Measurements from ENCODE around the gene SYMPK. TPM values are rescaled to one million over a fixed set of nuclear protein-coding genes. Genes with fewer than 3 reads are reported as not detected.

Gene SYMPK
- total RNA-seq, 2 donors from 2014 or later, result 16.4 to 20.6 TPM

DNA sequence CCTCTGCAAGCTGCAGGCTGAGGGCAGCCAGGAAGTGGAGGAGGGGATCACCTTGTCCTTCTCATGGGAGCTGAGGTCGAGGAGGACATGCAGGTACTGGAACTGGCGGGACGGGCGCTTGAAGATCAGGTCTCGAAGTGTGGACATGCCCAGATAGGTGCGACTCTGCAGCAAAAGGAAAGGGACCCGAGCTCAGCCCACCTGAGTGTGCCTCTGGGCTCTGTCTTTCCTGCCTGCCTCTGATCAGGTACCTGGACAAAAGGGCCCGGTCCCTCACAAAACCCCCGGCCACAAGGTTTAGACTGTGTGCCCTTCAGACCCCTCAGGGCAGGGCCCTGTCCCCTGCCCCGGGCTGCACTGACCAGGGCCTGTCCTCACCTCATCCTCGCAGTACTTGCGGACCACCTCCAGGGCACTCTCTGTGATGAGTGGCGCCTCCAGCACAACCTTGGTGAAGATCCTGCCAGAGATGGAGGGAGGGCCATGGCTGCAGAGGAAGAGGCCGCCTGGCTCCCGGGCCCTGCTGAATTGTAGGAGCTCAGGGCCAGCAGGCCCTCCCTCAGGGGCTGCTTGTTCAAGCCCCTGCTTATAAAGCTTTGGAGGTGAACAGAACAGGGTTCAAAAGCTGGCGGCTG is 35.4 kb downstream of the SYMPK start:
- peaks cover 99% of the 10 kb centered on the region for H3K36me3 ChIP-seq
- H3K9me3 ChIP-seq, result no peaks in the 10 kb centered on the region
- TF ChIP-seq, protein P1, sequence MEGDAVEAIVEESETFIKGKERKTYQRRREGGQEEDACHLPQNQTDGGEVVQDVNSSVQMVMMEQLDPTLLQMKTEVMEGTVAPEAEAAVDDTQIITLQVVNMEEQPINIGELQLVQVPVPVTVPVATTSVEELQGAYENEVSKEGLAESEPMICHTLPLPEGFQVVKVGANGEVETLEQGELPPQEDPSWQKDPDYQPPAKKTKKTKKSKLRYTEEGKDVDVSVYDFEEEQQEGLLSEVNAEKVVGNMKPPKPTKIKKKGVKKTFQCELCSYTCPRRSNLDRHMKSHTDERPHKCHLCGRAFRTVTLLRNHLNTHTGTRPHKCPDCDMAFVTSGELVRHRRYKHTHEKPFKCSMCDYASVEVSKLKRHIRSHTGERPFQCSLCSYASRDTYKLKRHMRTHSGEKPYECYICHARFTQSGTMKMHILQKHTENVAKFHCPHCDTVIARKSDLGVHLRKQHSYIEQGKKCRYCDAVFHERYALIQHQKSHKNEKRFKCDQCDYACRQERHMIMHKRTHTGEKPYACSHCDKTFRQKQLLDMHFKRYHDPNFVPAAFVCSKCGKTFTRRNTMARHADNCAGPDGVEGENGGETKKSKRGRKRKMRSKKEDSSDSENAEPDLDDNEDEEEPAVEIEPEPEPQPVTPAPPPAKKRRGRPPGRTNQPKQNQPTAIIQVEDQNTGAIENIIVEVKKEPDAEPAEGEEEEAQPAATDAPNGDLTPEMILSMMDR (IDR thresholded peaks at IDR 0.05), result no peak
- no peak overlapping the region for H3K4me3 ChIP-seq
- H3K4me1 ChIP-seq, result no peaks in the 10 kb centered on the region
- no peak for DNase-seq (ENCODE audit: low spot score)
- H3K27me3 ChIP-seq, result no peaks in the 10 kb centered on the region
- no peak overlapping the region for H3K27ac ChIP-seq

DNA sequence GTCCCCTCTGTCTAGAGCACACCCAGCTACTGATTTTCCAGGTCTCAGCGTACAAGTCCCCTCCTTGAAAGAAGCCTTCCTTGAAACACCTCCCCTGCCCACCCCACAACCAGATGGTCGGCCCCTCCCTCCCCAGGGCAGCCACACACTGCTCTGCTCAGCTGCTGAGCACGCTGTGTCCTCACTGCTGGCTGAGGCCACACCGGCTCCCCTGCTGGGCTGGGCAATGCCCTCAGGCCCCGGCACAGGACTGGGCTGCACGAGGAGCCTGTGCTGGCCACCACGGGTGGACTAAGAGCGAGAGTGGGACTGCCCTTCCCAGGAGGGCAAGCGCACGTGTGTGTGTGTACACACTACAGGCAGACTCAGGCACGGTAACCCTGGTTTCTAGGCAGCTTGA is 36.0 kb downstream of the SYMPK start:
- TF ChIP-seq, protein P1 (IDR thresholded peaks at IDR 0.05), result no peak
- no peaks in the 10 kb centered on the region for H3K27me3 ChIP-seq
- H3K4me1 ChIP-seq, result no peaks in the 10 kb centered on the region
- peaks cover 95% of the 10 kb centered on the region for H3K36me3 ChIP-seq
- no peaks in the 10 kb centered on the region for H3K9me3 ChIP-seq
- no peak overlapping the region for H3K27ac ChIP-seq
- H3K4me3 ChIP-seq, result no peak overlapping the region
- DNase-seq (ENCODE audit: low spot score), result no peak

GRCh38 chr19:45825917-45826893 is 36.7 kb downstream of the SYMPK start:
- no peak overlapping the region for H3K27ac ChIP-seq
- no peak for DNase-seq (ENCODE audit: low spot score)
- H3K4me1 ChIP-seq, result no peaks in the 10 kb centered on the region
- no peaks in the 10 kb centered on the region for H3K9me3 ChIP-seq
- peaks cover 91% of the 10 kb centered on the region for H3K36me3 ChIP-seq
- H3K27me3 ChIP-seq, result no peaks in the 10 kb centered on the region
- H3K4me3 ChIP-seq, result no peak overlapping the region
- TF ChIP-seq, protein P1 (IDR thresholded peaks at IDR 0.05), result no peak

DNA sequence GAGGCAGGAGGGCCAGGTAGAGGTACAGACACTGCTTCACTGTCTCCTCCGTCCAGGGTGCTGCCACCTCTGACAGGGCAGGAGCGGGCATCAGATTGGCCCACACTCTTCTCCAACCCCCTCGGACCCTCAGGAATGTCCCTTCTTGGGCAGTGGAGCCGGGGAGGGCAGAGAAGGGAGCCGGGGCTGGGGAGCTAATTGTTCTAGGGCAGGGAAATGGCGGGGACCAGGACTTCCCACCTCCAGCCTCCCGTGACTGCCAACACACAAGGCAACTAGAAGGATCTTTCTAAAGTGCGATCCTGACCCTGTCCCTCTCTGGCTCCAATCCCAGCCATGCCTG is 37.7 kb downstream of the SYMPK start:
- H3K27ac ChIP-seq, result no peak overlapping the region
- H3K27me3 ChIP-seq, result no peaks in the 10 kb centered on the region
- H3K4me1 ChIP-seq, result no peaks in the 10 kb centered on the region
- no peak overlapping the region for H3K4me3 ChIP-seq
- no peaks in the 10 kb centered on the region for H3K9me3 ChIP-seq
- no peak for DNase-seq (ENCODE audit: low spot score)
- TF ChIP-seq, protein P1 (IDR thresholded peaks at IDR 0.05), result no peak
- peaks cover 91% of the 10 kb centered on the region for H3K36me3 ChIP-seq

- Histone ChIP-seq H3K4me1 (no peaks in the 10 kb centered on the region), H3K4me3 (no peak overlapping the region), H3K36me3 (peaks cover 91% of the 10 kb centered on the region), H3K27ac (no peak overlapping the region), H3K9me3 (no peaks in the 10 kb centered on the region), H3K27me3 (no peaks in the 10 kb centered on the region)
- TF ChIP-seq, protein P1 (IDR thresholded peaks at IDR 0.05), result no peak
- no peak for DNase-seq (ENCODE audit: low spot score)
These were observed 38.2 kb downstream of the SYMPK start for GRCh38 chr19:45824531-45825262.
